SK-N-MC (cell line): Measurements from ENCODE around the gene USP10.
A peak's percentile ranks its signal among the peaks of the same experiment; 100 is the strongest.

Experiments used
- DNase-seq: peaks from one replicate; pipeline ENCODE4 v3.0.0-alpha.2; 2011; ENCODE audit warnings: low read depth, low spot score
- H3K27ac ChIP-seq: fragments of 200-600 bp; sonication (generic); 2 replicates; pipeline ENCODE4 v1.5.1; 2016; ENCODE audit warnings: mixed run types
- H3K36me3 ChIP-seq: fragments of 200-600 bp; sonication (generic); 2 replicates; pipeline ENCODE4 v1.6.1; 2017; ENCODE audit warnings: antibody characterized with exemption, low read length, mixed read lengths; ENCODE audit not compliant: insufficient read depth
- H3K4me3 ChIP-seq: fragments of 200-600 bp; sonication (generic); 2 replicates; pipeline ENCODE4 v1.5.1; 2016
- H3K9ac ChIP-seq: fragments of 200-600 bp; sonication (generic); 2 replicates; pipeline ENCODE4 v1.8.0; 2017; ENCODE audit warnings: mixed run types, mixed read lengths; ENCODE audit not compliant: insufficient read length
- H3K9me3 ChIP-seq: fragments of 200-600 bp; sonication (generic); 2 replicates; pipeline ENCODE4 v1.6.1; 2017; ENCODE audit warnings: low read depth, mild to moderate bottlenecking, antibody characterized with exemption, low read length, moderate library complexity, mixed read lengths
- EZH2 ChIP-seq: fragments of 200-600 bp; sonication (generic); IDR thresholded peaks from one replicate; pipeline ENCODE4 v1.6.1; 2017; ENCODE audit warnings: antibody characterized with exemption
- FOXP2 ChIP-seq: optimal IDR thresholded peaks from 2 replicates; pipeline ENCODE3; 2011; ENCODE audit warnings: mild to moderate bottlenecking, moderate library complexity; ENCODE audit not compliant: insufficient read depth; ENCODE audit errors: extremely low read length, control extremely low read depth
- POLR2AphosphoS5 ChIP-seq: IDR thresholded peaks from 2 replicates; pipeline ENCODE4 v1.6.1; 2012; ENCODE audit warnings: mild to moderate bottlenecking, low read depth, low read length, borderline replicate concordance

USP10 gene

DNA sequence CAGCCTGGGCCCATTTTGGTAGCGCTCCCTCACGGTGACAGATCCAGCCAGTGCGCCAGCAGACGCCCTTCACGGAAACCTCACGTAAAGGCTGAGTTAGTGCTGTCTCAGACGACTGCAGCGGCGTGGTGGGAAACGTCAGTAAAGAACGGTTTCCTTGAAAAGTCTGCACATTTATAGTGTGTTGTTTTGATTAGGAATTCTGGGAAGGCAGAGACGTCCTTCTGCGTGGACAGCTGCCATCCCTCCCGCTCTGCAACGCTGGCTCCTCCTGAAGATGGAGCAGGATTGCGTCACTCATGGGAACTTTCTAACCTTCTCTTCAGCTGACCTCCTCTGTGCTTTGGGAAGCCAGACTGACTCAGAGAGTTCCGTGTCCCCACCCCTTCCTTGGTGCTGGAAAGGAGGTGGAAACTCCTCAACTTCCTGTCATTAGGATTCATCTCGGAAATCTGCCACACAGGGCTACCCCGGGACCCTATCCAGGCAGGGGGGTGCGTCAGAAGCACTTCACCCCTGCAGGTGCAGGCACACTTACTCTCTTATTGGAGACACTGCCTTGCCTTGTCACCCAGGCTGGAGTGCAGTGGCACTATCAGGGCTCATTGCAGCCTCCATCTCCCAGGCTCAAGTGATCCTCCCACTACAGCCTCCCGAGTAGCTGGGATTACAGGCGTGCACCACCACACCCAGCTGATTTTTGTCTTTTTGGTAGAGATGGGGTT lies 95.7 kb downstream of the USP10 start:
- H3K9ac ChIP-seq = no peak overlapping the region
- no peaks in the 10 kb centered on the region for H3K36me3 ChIP-seq
- DNase-seq = no peak
- H3K27ac ChIP-seq = no peak overlapping the region
- no peaks in the 10 kb centered on the region for H3K9me3 ChIP-seq
- H3K4me3 ChIP-seq = no peak overlapping the region
- TF ChIP-seq EZH2 = no peak

DNA sequence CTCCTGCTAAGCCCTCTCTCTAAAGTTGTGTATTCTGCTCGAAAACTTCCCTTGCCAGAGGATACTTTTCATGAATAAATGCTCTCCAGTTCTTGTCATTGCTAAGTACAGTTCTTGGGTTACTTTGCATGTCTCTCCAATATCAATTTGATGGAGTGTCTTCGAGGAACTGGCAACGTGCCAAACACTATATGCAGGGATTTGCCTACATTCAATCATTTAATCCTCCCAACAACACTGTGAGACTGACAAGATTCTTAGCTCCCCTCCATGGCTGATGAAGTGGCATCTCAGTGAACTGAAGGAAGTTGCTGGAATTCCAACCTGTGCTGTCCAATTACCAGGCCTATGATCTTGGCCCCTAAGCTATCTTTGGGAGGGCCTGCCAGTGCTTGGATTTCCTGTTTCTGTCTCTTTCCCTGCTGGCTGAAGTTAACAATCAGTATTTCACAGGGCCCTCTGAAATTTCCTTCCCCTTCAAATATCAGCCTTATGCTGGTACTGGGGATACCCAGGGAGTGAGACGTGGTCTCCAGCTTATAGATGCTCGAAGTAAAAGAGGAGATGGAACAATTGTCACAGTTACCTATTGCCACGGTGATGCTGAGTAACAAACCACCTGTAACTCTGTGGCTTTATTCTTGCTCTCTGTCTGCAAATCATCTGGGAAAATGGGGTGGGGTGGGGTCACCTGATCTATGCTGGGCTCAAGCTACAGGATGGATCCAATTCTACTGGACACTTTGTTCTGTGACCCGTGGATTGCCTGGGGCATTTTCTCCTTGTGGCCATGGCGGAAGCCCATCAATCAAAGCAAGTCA lies 100.6 kb downstream of the USP10 start:
- no peaks in the 10 kb centered on the region for H3K9me3 ChIP-seq
- H3K36me3 ChIP-seq = no peaks in the 10 kb centered on the region
- H3K27ac ChIP-seq = no peak overlapping the region
- no peak overlapping the region for H3K9ac ChIP-seq
- H3K4me3 ChIP-seq = no peak overlapping the region
- DNase-seq = no peak
- TF ChIP-seq EZH2 = no peak
- no peak for TF ChIP-seq POLR2AphosphoS5
- no peak for TF ChIP-seq FOXP2

DNA sequence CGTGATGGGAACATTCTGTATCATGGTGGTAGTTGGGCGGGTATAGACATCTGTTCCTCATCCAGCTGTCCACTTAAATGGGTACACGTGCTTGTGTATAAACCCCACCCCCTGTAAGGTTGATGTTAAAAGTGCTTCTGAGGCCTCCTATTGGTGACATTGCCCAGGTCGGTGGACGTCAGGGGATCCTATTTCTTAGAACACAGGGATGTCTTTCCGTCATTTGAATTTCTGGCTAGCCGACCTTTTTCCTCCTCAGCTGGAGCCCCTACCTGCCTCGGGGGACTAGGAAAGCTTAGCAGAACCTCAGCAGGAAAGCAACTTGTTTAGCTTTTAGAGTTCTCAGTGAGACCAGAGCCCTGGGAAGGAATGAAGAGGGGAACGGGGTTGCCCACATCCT lies 103.3 kb downstream of the USP10 start:
- no peak for DNase-seq
- Histone ChIP-seq H3K9me3 (no peaks in the 10 kb centered on the region), H3K9ac (no peak overlapping the region), H3K27ac (no peak overlapping the region), H3K4me3 (no peak overlapping the region), H3K36me3 (no peaks in the 10 kb centered on the region)
- TF ChIP-seq EZH2 (no peak), FOXP2 (no peak), POLR2AphosphoS5 (no peak)

GRCh38 chr16:84804326-84804725 lies 104.5 kb downstream of the USP10 start:
- Histone ChIP-seq H3K9ac (no peak overlapping the region), H3K4me3 (no peak overlapping the region), H3K27ac (no peak overlapping the region), H3K9me3 (no peaks in the 10 kb centered on the region), H3K36me3 (no peaks in the 10 kb centered on the region)
- DNase-seq = no peak
- no peak for TF ChIP-seq EZH2
- no peak for TF ChIP-seq POLR2AphosphoS5
- TF ChIP-seq FOXP2 = no peak

DNA sequence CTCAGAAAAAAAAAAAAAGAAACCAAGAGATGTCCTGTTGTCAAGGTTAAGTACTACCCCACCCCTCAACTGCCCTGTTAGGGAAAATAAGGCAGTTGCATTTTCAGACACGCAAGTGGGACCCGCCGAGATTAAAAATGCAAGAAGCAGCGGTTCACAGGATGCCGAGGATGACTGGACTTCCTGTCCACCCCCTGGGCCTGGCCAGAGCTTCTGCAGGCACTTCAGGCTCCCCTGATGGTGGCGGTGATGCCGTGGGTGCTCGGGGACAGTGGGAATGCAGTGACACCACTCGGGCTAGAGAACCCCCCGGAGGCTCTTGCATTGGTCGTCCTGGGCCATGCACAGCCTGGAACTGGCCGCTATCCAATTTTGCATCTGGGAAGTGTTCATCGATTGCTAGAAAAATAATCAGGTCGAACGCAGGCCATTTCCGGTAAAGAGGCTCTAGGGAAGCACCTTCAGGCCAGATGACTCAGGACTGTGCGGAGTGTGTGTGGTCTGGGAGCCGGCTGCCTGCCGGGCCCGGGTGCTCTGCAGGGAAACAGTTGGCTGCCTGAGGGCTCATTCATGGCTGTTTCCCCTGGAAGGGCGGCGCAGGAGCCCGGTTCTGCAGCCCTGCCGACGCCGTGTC lies 106.6 kb downstream of the USP10 start:
- no peak for DNase-seq
- peak overlapping the region; percentile 28; the same call in 1 of the 2 replicates for H3K4me3 ChIP-seq
- H3K36me3 ChIP-seq = no peaks in the 10 kb centered on the region
- no peak overlapping the region for H3K27ac ChIP-seq
- no peak for TF ChIP-seq FOXP2
- TF ChIP-seq EZH2 = no peak
- no peak for TF ChIP-seq POLR2AphosphoS5
- H3K9ac ChIP-seq = no peak overlapping the region
- H3K9me3 ChIP-seq = no peaks in the 10 kb centered on the region

GRCh38 chr16:84806890-84807258 lies 107.1 kb downstream of the USP10 start:
- Histone ChIP-seq H3K9me3 (no peaks in the 10 kb centered on the region), H3K9ac (no peak overlapping the region), H3K27ac (no peak overlapping the region), H3K4me3 (no peak overlapping the region), H3K36me3 (no peaks in the 10 kb centered on the region)
- DNase-seq = no peak
- TF ChIP-seq EZH2 (no peak), POLR2AphosphoS5 (no peak), FOXP2 (no peak)

DNA sequence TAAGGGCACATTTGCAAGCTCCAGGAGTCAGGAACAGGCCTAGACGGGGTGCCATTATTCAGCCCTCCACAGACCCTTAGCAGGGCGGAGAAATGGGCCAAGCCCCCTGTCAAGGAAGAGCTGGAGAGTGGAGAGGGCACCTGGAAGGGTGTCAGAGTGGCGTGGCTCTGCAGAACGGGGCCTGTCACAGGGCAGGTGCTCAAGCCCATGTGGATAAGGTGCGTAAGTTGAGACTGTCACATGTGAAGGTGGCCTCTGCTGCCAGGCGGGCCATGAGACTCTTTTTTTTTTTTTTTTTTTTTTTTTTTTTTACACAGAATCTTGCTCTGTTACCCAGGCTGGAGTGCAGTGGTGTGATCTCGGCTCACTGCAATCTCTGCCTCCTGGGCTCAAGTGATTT lies 108.0 kb downstream of the USP10 start:
- Histone ChIP-seq H3K27ac (no peak overlapping the region), H3K9ac (no peak overlapping the region), H3K36me3 (no peaks in the 10 kb centered on the region), H3K4me3 (no peak overlapping the region), H3K9me3 (no peaks in the 10 kb centered on the region)
- TF ChIP-seq POLR2AphosphoS5 (no peak), FOXP2 (no peak), EZH2 (no peak)
- no peak for DNase-seq

GRCh38 chr16:84808826-84809225 lies 109.0 kb downstream of the USP10 start:
- no peak overlapping the region for H3K27ac ChIP-seq
- H3K9me3 ChIP-seq = no peaks in the 10 kb centered on the region
- H3K36me3 ChIP-seq = no peaks in the 10 kb centered on the region

More at GRCh38 chr16:84808826-84809225, 109.0 kb downstream of the USP10 start:
- H3K9ac ChIP-seq = no peak overlapping the region
- no peak for TF ChIP-seq EZH2
- no peak for TF ChIP-seq POLR2AphosphoS5
- no peak for TF ChIP-seq FOXP2
- no peak overlapping the region for H3K4me3 ChIP-seq
- DNase-seq = no peak
